ENCODE measurements around the gene CTDP1.

GRCh38 chr18:79715280-79715679 lies 35.7 kb downstream of the CTDP1 start:
- TF ChIP-seq POLR2A (IDR thresholded peaks at IDR 0.05): no peak
- no peak for TF ChIP-seq CTCF (IDR thresholded peaks at IDR 0.05)
- TF ChIP-seq POLR2AphosphoS5 (IDR thresholded peaks at IDR 0.05): no peak

Measured in gastroesophageal sphincter (tissue), 3 donors.